ENCODE results near the gene ITGA3. TPM values are rescaled to one million over a fixed set of nuclear protein-coding genes. Genes with fewer than 3 reads are reported as not detected.

Gene ITGA3
- polyA plus RNA-seq, 2 of the 4 experiments (the other 2 are of a cell fraction) = 141 to 268 TPM

DNA sequence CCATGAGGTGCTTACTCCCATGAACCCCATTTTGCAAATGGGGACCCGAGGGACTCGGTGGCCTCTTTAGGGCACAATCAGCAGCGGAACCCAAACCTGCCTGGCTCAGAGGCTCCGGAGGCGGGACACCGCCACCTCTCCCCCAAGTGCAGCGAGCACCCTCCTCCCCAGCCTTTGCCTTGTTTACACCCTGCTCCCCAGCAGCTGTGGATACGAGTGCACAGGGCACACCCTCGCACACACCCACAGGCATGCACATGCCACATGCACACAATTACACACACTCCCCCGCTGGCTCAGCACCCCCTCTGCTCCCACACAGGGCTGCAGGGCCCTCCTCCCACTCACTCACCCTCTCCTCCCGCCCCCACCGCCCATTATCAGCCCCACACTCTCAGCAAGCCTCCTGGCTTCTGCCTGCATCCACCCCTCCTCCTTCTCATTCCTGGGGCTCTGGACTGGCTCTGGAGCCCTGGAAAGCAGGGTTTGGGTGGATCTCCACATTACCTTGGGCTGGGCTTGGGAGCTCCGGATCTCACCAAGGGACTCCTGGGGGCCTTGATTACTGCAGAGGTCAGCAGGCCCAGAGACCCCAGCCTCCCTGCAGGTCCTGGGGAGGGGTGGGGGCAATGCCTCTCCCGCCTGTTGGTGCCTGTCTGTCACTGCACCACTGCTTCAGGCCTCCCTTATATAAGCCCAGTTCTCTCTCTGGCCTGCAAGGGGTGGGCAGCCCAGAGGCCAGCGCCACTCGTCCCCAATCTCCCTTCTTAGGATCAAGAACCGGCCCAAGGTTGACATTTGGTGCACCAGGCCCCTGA, 45.6 kb downstream of the ITGA3 start:
- no peak overlapping the region for H3K4me3 ChIP-seq
- no peak for FAIRE-seq

DNA sequence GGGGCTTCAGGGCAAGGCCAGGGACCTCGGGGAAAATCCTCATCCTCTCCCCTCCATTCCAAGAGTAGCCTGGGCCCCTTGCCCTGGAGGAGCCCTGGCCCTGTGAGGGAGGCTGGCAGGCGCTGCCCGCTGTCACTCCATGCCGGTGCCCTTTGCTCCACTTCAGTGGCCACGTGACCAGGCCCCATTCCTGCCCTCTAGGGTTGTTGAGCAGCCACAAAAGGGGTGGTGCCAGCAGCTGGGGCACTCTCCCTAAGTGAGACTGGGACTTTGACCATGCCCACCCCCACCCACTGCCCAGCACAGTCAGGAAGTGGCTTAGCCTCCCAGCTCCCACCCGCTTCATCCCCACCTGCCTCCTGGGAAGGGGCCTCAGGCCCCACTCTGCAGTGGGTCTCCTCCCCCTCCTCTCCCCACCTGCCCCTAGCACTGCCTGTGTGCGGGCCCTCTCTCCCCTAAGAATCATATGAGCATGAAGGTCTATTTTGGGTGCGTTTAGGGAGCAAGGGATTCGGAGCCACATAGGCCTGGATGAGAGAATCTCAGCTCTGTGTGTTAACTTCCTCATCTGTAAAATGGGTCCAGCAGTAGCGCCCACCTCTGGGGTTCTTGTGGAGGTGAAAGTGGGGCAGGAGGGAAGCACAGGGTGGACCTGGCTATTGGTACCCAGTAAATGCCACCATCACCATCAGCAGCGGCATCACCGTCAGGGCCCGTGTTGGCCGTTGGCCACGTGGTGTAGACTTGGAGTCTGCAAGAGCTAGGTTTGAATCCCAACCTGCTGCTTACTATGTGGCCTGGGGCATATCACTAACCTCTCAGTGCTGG, 46.5 kb downstream of the ITGA3 start:
- ATAC-seq = peak; percentile 11 to 37; a peak in 4 of 6 replicates
- H3K9me3 ChIP-seq = no peaks in the 10 kb centered on the region
- ChIA-PET CTCF (interaction anchor here (1.1 to 60.2 kb wide), 6 partner anchors 3 to 105 kb away, joined by 3 to 1356 read pairs (median 18); partner anchors contain the start of genes PDK2, PPP1R9B and SAMD14), POLR2A (no interaction called here)
- peak overlapping the region in 1 of 2 experiments; percentile 68; a peak in 3 of 6 replicates for H3K27ac ChIP-seq
- no peak overlapping the region for H3K4me3 ChIP-seq
- 74% methylated on average over 14 of the region's 15 CpGs for WGBS (ENCODE audit: missing lambda C conversion rate)
- H3K4me2 ChIP-seq = peak overlapping the region; percentile 33
- DNase-seq (ENCODE audit: low read depth in 1 of 2, low spot score in 1 of 2) = no peak
- no peak for FAIRE-seq
- H3K4me1 ChIP-seq = peaks cover 29% of the 10 kb centered on the region
- TF ChIP-seq, protein P1, sequence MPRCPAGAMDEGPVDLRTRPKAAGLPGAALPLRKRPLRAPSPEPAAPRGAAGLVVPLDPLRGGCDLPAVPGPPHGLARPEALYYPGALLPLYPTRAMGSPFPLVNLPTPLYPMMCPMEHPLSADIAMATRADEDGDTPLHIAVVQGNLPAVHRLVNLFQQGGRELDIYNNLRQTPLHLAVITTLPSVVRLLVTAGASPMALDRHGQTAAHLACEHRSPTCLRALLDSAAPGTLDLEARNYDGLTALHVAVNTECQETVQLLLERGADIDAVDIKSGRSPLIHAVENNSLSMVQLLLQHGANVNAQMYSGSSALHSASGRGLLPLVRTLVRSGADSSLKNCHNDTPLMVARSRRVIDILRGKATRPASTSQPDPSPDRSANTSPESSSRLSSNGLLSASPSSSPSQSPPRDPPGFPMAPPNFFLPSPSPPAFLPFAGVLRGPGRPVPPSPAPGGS (IDR thresholded peaks at IDR 0.05) = no peak
- TF ChIP-seq KDM1A (IDR thresholded peaks at IDR 0.05; ENCODE audit: low read depth) (0 out of 2 replicates have a peak, but pooled peaks have one; percentile 17), NFE2L2 (conservative IDR thresholded peaks at IDR 0.05; ENCODE audit: low read length) (no peak), SMC3 (IDR thresholded peaks at IDR 0.05) (no peak), POLR2AphosphoS2 (conservative IDR thresholded peaks at IDR 0.05; ENCODE audit: low read length) (no peak), USF2 (IDR thresholded peaks at IDR 0.05) (peak; percentile 56), EHMT2 (IDR thresholded peaks at IDR 0.05; ENCODE audit: low read depth) (no peak)

More for the DNA sequence above, 45.6 kb downstream of the ITGA3 start:
- Histone ChIP-seq H3K4me2 (peak overlapping the region; percentile 33), H3K4me1 (peaks cover 29% of the 10 kb centered on the region), H3K9me3 (no peaks in the 10 kb centered on the region), H3K27ac (peak overlapping the region in 1 of 2 experiments; percentile 68; a peak in 3 of 6 replicates)
- ChIA-PET CTCF (interaction anchor here (1.2 to 60.2 kb wide), 7 partner anchors 3 to 196 kb away, joined by 5 to 1356 read pairs (median 26); partner anchors contain the start of genes ITGA3, PDK2, PPP1R9B and SAMD14), POLR2A (no interaction called here)
- DNase-seq (ENCODE audit: low read depth in 1 of 2, low spot score in 1 of 2) (no peak), ATAC-seq (peak; percentile 27 to 63)
- WGBS (ENCODE audit: missing lambda C conversion rate) = 77% methylated on average over 15 of the region's 17 CpGs
- no peak for TF ChIP-seq NR3C1 (IDR thresholded peaks at IDR 0.05)
- TF ChIP-seq BHLHE40 (IDR thresholded peaks at IDR 0.05; ENCODE audit: low read depth, low read length) = no peak
- no peak for TF ChIP-seq USF2 (IDR thresholded peaks at IDR 0.05)
- TF ChIP-seq GATA3 (IDR thresholded peaks at IDR 0.05; ENCODE audit: borderline replicate concordance) = no peak
- TF ChIP-seq, protein P2, sequence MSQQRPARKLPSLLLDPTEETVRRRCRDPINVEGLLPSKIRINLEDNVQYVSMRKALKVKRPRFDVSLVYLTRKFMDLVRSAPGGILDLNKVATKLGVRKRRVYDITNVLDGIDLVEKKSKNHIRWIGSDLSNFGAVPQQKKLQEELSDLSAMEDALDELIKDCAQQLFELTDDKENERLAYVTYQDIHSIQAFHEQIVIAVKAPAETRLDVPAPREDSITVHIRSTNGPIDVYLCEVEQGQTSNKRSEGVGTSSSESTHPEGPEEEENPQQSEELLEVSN (IDR thresholded peaks at IDR 0.05; ENCODE audit: borderline replicate concordance, low read depth) = no peak
- no peak for TF ChIP-seq POLR2AphosphoS2 (conservative IDR thresholded peaks at IDR 0.05; ENCODE audit: low read length)
- TF ChIP-seq RAD21 (conservative IDR thresholded peaks at IDR 0.05 in 1 of 2, IDR thresholded peaks at IDR 0.05 in 1 of 2) = no peak
- TF ChIP-seq CEBPB (IDR thresholded peaks at IDR 0.05) = no peak
- TF ChIP-seq ZC3H11A (IDR thresholded peaks at IDR 0.05) = no peak
- no peak for TF ChIP-seq FOXS1 (CRISPR knock-in tag; IDR thresholded peaks at IDR 0.05)
- TF ChIP-seq RNF2 (IDR thresholded peaks at IDR 0.05; ENCODE audit: borderline replicate concordance, low read depth) = no peak
- TF ChIP-seq CBX2 (IDR thresholded peaks at IDR 0.05; ENCODE audit: borderline replicate concordance, low read depth) = no peak

Measured in A549 (cell line).